ENCODE measurements around the gene TGFBR2.

Gene TGFBR2

DNA sequence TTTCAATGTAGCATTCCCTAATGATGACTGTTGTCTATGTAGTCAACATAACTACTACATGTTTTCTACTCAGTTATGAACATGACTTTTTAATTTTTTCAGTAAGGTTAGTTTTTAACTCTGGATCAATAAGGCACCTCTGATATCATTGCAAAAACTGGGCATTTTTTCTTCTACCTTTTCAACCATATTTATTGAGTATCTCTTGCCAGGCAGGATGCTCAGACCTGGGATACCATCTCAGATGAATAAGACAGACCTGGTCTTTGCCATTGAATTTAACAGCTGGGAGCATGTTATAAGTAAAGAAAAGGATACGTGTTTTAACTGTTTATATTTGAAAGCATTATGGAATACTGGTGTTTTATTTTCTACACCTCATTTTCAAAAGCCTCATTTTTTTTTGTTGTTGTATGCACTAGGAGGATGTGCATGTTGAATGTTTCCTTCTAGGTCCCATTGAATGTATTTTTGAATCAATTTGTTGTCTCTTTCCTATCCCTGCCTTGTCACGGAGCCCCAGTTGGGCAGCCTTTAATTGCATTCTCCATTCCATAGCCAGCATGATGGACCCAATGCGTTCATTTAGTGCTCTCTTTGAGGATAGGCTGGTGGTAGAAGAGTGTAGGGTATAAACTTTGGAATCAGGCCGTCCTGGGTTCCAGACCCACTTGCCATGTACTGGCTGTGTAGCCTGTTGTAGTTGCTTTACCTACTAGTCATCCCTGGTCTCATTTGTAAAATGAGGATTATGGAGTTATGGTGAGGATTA lies 3.7 kb downstream of the TGFBR2 start:
- no peak overlapping the region for H3K9ac ChIP-seq (ENCODE audit: low read depth, low read length)
- peaks cover 27% of the 10 kb centered on the region for H3K4me1 ChIP-seq (ENCODE audit: insufficient read depth, low read length)
- no peaks in the 10 kb centered on the region for H3K9me3 ChIP-seq (ENCODE audit: control insufficient read depth, insufficient read depth, low read length)
- no peaks in the 10 kb centered on the region for H3K36me3 ChIP-seq (ENCODE audit: insufficient read depth, low read length)

DNA sequence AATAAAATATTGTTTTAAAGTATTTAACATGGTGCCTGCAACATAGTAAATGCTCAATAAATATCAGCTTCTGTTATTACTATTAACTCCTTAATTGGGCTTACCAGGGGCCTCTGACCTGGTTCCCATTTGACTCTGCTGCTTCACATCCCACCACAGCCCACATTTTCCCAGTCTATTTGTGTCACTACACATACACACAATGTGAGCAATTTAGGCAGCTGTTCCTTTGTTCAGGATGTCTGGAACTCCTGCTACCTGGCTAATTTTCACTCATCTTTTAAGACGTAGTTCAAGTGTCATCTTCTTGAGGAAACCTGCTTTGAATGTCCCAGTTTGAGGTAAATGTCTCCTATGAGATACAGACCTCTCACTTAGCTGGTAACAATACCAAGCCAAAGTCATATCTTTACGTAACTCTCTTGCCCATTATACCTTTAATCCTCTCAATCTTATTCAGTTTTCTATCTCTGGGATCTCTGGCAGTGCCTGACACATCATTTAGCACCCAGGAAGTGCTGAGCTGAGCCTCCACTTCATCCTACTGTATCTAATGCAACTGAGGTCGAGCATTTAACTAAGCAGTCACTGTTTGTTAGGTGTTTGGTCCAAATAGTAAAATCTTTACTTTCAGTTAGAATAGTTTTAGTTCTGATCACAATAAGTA lies 4.4 kb downstream of the TGFBR2 start:
- H3K36me3 ChIP-seq (ENCODE audit: insufficient read depth, low read length), result no peaks in the 10 kb centered on the region
- no peaks in the 10 kb centered on the region for H3K9me3 ChIP-seq (ENCODE audit: control insufficient read depth, insufficient read depth, low read length)
- no peak overlapping the region for H3K9ac ChIP-seq (ENCODE audit: low read depth, low read length)
- H3K4me1 ChIP-seq (ENCODE audit: insufficient read depth, low read length), result peaks cover 28% of the 10 kb centered on the region

DNA sequence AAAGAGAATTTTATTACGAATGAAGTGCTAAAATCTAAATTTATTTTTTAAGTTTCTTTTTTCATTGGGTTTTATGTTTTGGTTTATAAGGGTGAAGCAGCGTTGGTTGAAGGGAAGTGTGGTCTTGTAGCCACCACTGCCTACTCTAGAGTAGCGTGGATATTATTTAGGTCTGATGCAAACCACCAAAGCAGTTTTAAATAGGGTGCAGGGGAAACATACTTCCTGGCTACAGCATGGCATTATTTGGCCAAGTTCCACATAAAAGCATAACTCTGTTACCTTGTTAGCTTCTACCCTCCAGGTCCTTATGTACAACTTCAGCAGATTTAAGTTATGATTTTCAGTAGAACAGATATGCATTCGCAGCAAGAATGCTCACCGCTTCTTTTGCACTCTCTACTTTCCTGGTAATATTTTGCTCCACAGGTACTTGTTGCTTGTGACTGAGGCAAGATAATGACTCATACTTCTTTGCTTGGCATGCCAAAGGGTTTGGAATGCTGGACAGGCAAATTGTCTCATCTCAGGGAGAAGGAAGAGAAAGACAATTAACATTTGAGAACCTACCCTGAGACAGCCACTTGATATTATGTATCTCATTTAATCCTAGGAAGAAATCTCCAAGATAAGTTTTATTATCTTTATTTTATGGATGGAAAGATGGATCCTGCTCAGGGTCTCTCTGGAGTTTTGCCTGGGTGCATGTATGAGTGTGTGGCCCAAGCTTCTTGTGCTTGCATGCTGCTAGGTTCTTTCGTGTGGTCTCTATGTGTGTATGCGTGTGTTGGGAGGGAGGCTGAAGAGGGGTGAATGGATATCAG lies 5.4 kb downstream of the TGFBR2 start:
- no peaks in the 10 kb centered on the region for H3K36me3 ChIP-seq (ENCODE audit: insufficient read depth, low read length)
- H3K9me3 ChIP-seq (ENCODE audit: control insufficient read depth, insufficient read depth, low read length), result no peaks in the 10 kb centered on the region
- peaks cover 33% of the 10 kb centered on the region for H3K4me1 ChIP-seq (ENCODE audit: insufficient read depth, low read length)
- H3K9ac ChIP-seq (ENCODE audit: low read depth, low read length), result no peak overlapping the region

DNA sequence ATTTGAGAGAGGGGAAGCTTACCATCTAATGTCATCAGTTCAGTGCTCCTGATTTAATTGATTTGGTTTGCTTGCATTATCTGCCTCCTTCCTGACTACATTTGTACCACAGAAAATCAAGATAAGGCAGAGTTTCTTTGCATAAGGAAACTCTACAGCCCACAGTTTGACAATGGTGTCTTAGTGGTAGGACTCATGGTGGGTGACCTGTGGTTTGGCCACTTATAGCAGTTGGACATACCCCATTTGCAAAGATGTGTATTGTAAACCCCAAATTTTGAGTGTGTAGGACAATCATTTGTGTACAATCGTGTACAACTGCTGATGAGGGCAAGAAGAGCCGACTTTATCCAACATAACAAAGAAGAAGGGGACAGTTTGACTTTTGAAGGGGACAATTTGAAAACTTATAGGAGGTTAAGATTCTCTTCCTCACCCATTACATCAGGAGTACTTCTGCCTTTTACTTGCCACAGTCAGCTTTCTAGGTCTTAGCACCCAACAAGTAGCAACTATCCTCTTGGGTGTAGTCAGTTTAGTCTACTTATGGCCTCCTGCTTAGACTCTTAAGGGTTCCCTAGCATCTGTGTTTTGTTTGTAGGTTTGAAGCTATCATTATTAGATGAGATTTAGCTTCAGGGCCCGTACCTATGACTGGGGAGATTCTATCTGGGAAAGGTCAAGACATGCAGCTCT lies 6.2 kb downstream of the TGFBR2 start:
- H3K9me3 ChIP-seq (ENCODE audit: control insufficient read depth, insufficient read depth, low read length), result no peaks in the 10 kb centered on the region
- H3K9ac ChIP-seq (ENCODE audit: low read depth, low read length), result no peak overlapping the region
- H3K36me3 ChIP-seq (ENCODE audit: insufficient read depth, low read length), result no peaks in the 10 kb centered on the region
- H3K4me1 ChIP-seq (ENCODE audit: insufficient read depth, low read length), result peaks cover 33% of the 10 kb centered on the region

DNA sequence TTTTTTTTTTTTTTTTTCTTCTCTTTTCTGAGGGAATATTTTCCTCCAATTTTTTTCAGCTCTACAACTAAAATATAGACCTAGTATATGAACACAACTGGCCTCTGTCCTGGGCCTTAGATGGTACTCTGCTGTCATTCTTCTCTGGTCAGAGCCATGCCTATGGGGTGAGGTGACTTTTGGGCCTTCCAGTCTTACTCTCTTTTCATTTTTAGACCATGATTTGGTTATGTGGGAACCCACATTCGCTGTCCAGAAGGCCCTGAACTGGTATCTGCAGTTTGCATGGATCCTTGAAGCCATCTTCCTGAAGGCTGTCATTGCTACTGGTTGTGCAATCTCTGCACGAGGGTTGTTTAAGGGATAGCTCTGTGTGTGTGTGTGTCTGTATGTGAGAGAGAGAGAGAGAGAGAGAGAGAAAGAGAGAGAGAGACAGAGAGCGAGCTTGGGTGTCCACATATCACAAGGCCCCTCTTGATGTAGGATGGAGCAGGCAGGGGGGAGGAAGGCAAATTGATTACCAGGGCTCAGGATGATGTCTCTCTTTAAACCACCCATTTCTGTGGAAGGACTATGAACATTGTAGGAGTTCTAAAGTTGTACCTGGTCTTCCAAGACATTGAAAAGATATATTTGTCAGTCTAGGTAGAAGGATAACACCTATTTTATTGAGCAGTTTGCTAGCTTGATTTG lies 6.9 kb downstream of the TGFBR2 start:
- Histone ChIP-seq H3K4me1 (ENCODE audit: insufficient read depth, low read length) (peaks cover 32% of the 10 kb centered on the region), H3K36me3 (ENCODE audit: insufficient read depth, low read length) (no peaks in the 10 kb centered on the region), H3K9ac (ENCODE audit: low read depth, low read length) (no peak overlapping the region), H3K9me3 (ENCODE audit: control insufficient read depth, insufficient read depth, low read length) (no peaks in the 10 kb centered on the region)

DNA sequence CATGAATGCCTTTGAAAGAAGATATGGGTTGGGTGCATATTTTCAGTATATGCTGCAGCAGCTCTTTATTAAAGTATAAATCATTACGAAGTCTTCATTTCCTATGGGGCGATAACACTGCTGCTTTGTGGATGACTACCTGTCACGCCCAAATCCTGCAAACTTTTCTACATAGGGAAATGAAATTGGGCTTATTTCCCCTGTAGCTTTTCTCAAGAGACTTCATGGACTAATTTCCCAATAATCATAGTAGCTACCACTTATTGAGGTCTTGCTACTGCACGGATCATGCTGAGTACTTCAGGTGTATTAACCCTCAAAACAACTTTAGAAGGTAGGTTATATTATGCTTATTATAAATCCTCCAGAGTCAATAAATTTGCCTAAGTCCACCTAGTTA lies 8.0 kb downstream of the TGFBR2 start:
- Histone ChIP-seq H3K9me3 (ENCODE audit: control insufficient read depth, insufficient read depth, low read length) (no peaks in the 10 kb centered on the region), H3K36me3 (ENCODE audit: insufficient read depth, low read length) (no peaks in the 10 kb centered on the region), H3K4me1 (ENCODE audit: insufficient read depth, low read length) (peaks cover 28% of the 10 kb centered on the region), H3K9ac (ENCODE audit: low read depth, low read length) (no peak overlapping the region)

DNA sequence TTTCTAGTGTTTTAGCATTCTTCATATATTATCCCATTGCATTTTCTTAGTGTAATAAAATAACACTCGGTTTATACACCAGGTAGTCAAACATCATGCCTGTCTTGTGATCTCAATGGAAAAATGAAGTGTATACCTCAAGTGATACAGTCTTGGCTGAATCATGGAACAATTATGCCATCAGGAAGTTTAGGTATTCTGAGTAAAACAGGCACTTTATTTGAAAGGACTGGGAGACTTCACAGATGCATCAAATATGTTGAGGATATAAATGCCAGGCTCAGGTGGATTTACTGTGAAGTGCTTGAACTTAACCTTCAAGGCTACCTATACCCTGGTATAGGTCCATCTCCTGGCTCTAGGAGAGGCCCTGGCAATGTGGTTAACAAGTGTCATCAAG lies 8.5 kb downstream of the TGFBR2 start:
- peaks cover 28% of the 10 kb centered on the region for H3K4me1 ChIP-seq (ENCODE audit: insufficient read depth, low read length)

DNA sequence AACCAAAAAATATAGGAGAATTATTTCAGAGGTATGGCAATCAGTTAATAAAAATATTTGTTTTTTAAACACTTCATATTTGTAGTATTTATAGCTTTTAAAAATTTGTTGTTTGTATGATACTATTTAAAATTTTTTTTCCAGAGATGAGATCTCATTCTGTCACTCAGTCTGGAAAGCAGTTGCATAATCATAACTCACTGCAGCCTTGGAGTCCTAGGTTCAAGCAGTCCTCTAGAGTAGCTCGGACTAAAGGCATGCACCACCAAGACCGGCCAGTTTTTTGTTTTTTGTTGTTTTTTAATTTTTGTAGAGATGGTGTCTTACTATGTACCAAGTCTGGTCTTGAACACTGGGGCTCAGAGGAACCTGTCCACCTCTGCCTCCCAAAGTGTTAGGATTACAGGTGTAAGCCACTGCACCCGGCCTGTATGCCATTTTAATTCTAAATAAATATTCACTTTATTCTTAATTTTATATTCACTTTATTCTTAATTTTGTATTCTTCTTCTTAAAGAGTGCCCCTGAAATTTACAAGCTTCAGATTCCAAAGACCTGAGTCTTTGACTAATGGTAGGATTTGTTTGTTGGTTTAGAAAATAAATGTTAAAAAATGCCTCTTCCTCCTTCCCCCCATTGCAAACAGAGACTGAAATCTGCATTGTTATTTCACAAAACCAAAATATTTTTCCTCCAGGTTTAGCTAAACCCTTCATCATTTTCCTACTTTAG lies 9.4 kb downstream of the TGFBR2 start:
- Histone ChIP-seq H3K36me3 (ENCODE audit: insufficient read depth, low read length) (no peaks in the 10 kb centered on the region; the same call in 1 of the 2 replicates), H3K4me1 (ENCODE audit: insufficient read depth, low read length) (peaks cover 28% of the 10 kb centered on the region), H3K9ac (ENCODE audit: low read depth, low read length) (no peak overlapping the region), H3K9me3 (ENCODE audit: control insufficient read depth, insufficient read depth, low read length) (no peaks in the 10 kb centered on the region)

More for the DNA sequence above, 8.5 kb downstream of the TGFBR2 start:
- Histone ChIP-seq H3K9me3 (ENCODE audit: control insufficient read depth, insufficient read depth, low read length) (no peaks in the 10 kb centered on the region), H3K9ac (ENCODE audit: low read depth, low read length) (no peak overlapping the region), H3K36me3 (ENCODE audit: insufficient read depth, low read length) (no peaks in the 10 kb centered on the region; the same call in 1 of the 2 replicates)

DNA sequence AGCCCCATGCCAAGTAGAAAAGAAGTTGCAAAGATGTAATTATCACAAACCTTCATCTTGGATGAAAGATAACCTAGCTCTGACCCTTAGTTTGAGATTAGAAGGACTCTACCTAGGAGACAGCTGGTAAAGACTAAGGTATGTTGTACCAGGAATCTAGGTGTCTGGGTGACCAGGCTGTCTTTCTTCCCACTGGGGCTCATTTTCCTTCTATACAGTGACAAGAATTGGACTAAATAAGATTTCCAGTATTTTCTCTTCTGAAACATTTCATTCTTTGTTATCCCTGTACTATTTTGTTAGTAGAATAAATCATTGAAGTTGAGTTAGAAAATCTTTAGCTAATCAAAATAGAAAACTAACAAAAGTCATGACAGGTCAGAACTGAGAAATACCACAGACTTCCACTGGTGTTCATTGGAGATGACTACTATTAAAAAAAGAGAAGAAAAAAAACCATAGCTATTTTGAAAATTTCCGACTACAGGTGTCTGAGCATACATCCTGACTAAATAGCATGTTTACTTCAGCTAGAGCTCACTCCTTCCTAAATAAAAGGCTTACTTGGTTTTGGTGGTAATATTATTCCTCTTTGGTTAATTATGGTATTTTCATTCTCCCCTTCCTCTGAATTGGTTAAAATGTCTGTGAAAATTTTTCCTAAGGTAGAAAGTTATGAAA lies 10.1 kb downstream of the TGFBR2 start:
- no peaks in the 10 kb centered on the region; the same call in 1 of the 2 replicates for H3K36me3 ChIP-seq (ENCODE audit: insufficient read depth, low read length)
- H3K9me3 ChIP-seq (ENCODE audit: control insufficient read depth, insufficient read depth, low read length), result no peaks in the 10 kb centered on the region
- no peak overlapping the region for H3K9ac ChIP-seq (ENCODE audit: low read depth, low read length)
- peaks cover 26% of the 10 kb centered on the region for H3K4me1 ChIP-seq (ENCODE audit: insufficient read depth, low read length)

DNA sequence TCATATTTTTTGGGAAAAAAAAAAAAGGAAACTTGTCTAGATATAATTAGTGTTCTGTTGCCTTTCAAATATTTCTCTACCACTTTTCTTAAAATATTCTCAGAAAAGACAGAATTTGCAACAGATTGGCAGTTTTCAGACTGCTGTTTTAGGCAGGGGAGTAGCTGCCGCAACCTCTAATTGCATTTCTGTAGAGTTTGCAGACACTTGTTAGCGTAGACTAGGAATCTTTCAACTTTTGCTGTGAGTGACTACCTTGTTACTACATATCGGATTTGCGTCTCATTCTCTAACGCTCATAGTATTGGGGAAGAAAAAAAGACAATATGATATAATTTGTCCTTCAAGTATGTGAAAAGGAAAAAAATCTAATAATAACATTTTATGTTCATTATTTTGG lies 10.7 kb downstream of the TGFBR2 start:
- no peaks in the 10 kb centered on the region for H3K9me3 ChIP-seq (ENCODE audit: control insufficient read depth, insufficient read depth, low read length)
- H3K36me3 ChIP-seq (ENCODE audit: insufficient read depth, low read length), result no peaks in the 10 kb centered on the region; the same call in 1 of the 2 replicates
- H3K9ac ChIP-seq (ENCODE audit: low read depth, low read length), result no peak overlapping the region
- peaks cover 20% of the 10 kb centered on the region for H3K4me1 ChIP-seq (ENCODE audit: insufficient read depth, low read length)

DNA sequence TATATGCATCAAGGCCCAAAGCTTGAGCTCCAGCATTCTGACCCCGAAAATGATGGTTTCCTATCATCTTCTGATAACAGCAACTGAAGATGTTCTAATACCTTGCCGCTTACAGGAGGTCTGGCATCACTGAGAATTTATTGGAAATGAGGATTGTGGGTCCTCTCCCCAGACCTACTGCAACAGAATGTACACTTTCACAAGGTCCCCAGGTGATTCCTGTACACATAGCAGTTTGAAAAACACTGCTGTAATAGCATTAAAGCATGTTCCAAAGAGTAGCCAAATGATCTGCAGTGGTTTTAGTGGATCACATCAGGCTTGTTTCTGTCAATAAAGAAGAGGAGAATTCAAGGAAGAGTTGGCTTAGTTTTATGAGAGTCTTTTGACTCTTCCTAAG lies 11.3 kb downstream of the TGFBR2 start:
- Histone ChIP-seq H3K4me1 (ENCODE audit: insufficient read depth, low read length) (peaks cover 19% of the 10 kb centered on the region), H3K9ac (ENCODE audit: low read depth, low read length) (no peak overlapping the region), H3K36me3 (ENCODE audit: insufficient read depth, low read length) (no peaks in the 10 kb centered on the region; the same call in 1 of the 2 replicates), H3K9me3 (ENCODE audit: control insufficient read depth, insufficient read depth, low read length) (no peaks in the 10 kb centered on the region)

DNA sequence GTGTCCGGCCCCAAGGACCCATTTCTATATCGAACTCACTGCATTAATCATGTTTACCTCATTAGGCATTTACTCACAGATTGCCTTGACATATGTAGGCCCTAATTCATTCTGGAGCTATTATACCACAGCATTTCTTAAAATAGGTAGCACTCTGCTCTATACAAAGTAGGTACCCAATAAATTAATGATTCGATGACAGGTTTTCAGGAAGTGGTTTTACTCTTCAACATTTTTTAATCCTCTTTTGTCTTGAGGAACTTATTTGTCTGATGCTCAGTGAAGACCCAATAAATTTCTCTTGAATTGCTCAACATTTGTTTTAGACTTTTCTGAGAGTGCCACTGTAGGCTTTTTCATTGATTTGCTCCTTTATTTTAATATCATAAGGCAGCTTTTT lies 12.1 kb downstream of the TGFBR2 start:
- Histone ChIP-seq H3K9me3 (ENCODE audit: control insufficient read depth, insufficient read depth, low read length) (no peaks in the 10 kb centered on the region), H3K4me1 (ENCODE audit: insufficient read depth, low read length) (peaks cover 19% of the 10 kb centered on the region; the same call in 1 of the 2 replicates), H3K36me3 (ENCODE audit: insufficient read depth, low read length) (no peaks in the 10 kb centered on the region; the same call in 1 of the 2 replicates), H3K9ac (ENCODE audit: low read depth, low read length) (no peak overlapping the region)

DNA sequence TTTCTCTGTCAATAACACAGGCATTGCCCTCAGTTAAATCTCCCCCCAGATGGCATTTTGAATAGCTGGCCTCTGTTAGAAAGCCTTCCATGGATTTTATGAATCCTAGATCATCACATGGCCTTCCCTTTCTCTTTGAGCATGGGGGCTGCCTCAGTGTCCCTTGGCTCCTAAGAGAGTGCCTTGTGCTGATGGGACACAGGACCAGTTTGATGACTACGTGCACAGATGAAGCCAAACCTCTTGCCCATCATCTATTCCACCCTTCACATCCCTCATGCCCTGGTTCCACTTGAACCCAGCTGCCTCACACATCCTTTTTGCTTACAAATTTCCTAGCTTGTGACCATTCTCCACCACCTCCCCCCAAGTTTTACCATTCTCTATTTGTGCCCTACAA lies 12.9 kb downstream of the TGFBR2 start:
- Histone ChIP-seq H3K9me3 (ENCODE audit: control insufficient read depth, insufficient read depth, low read length) (no peaks in the 10 kb centered on the region), H3K4me1 (ENCODE audit: insufficient read depth, low read length) (peaks cover 17% of the 10 kb centered on the region; the same call in 1 of the 2 replicates), H3K36me3 (ENCODE audit: insufficient read depth, low read length) (no peaks in the 10 kb centered on the region; the same call in 1 of the 2 replicates), H3K9ac (ENCODE audit: low read depth, low read length) (no peak overlapping the region)

Data from ES-I3 (cell line).